H1 (cell line): ENCODE results near the gene KRT5. TPM values are rescaled to one million over a fixed set of nuclear protein-coding genes. Genes with fewer than 3 reads are reported as not detected.

Experiments used
- CTCF ChIA-PET: fragments of 300-600 bp; sonication (Branson Sonifier 250); formaldehyde crosslinking; loops from one replicate; lab custom pipeline; 2021; ENCODE audit not compliant: partially characterized antibody; lab: Charles Lee
- POLR2A ChIA-PET: fragments of 300-600 bp; sonication (Branson Sonifier 250); formaldehyde crosslinking; loops from one replicate; lab custom pipeline; 2021; ENCODE audit warnings: inconsistent platforms; ENCODE audit not compliant: partially characterized antibody; lab: Charles Lee
- DNase-seq, 2 experiments: peaks; one replicate each; pipeline versions ENCODE4 v3.0.0 to v3.0.0-alpha.2; 2010 to 2022; ENCODE audit warnings: low spot score in 2 of 2, low read depth in 1 of 2, mixed read lengths in 1 of 2
- FAIRE-seq: peaks from 2 replicates; lab custom pipeline; 2011; peaks lifted over from hg19 to GRCh38; lab: Jason Lieb, UNC
- H2AFZ ChIP-seq: 2 replicates; pipeline ENCODE4 v1.8.1; 2012; ENCODE audit warnings: low read length, inconsistent platforms
- H2AK5ac ChIP-seq: 2 replicates; pipeline ENCODE4 v1.6.1; 2013; ENCODE audit warnings: low read depth, low read length
- H2BK120ac ChIP-seq: replicated peaks from 2 replicates; pipeline ENCODE3; 2013; ENCODE audit warnings: low read depth, low read length, inconsistent platforms
- H2BK12ac ChIP-seq: 2 replicates; pipeline ENCODE4 v1.6.1; 2013; ENCODE audit warnings: low read depth, low read length
- H2BK15ac ChIP-seq: 2 replicates; pipeline ENCODE4 v1.6.1; 2013; ENCODE audit warnings: low read length
- H2BK20ac ChIP-seq: 2 replicates; pipeline ENCODE4 v1.6.1; 2013; ENCODE audit warnings: low read length
- H2BK5ac ChIP-seq: 2 replicates; pipeline ENCODE4 v1.6.1; 2013; ENCODE audit warnings: low read depth, low read length
- H3K14ac ChIP-seq: 2 replicates; pipeline ENCODE4 v1.6.1; 2013; ENCODE audit warnings: inconsistent platforms; ENCODE audit not compliant: insufficient read length
- H3K18ac ChIP-seq: 2 replicates; pipeline ENCODE4 v1.6.1; 2013; ENCODE audit warnings: low read length; ENCODE audit errors: extremely low read depth
- H3K23ac ChIP-seq: 2 replicates; pipeline ENCODE4 v1.6.1; 2013; ENCODE audit warnings: inconsistent platforms; ENCODE audit not compliant: insufficient read length
- H3K23me2 ChIP-seq: 2 replicates; pipeline ENCODE4 v1.6.1; 2013; ENCODE audit warnings: low read depth, low read length
- H3K27ac ChIP-seq: 2 replicates; pipeline ENCODE4 v1.6.1; 2011; ENCODE audit warnings: low read depth, low read length, inconsistent platforms
- H3K27me3 ChIP-seq, 4 experiments: replicated peaks in 1 of 4; 1 replicate in 1 of 4; 2 replicates in 3 of 4; pipeline versions ENCODE4 v1.6.1 to v1.8.1; 2011 to 2013; ENCODE audit warnings: low read length in 3 of 4, mild to moderate bottlenecking in 3 of 4, inconsistent platforms in 2 of 4, mixed read lengths in 2 of 4, moderate library complexity in 1 of 4; ENCODE audit not compliant: control insufficient read depth in 3 of 4, insufficient read depth in 3 of 4; ENCODE audit errors: extremely low read depth in 1 of 4
- H3K36me3 ChIP-seq, 4 experiments: 2 replicates each; pipeline versions ENCODE4 v1.6.1 to v1.8.1; 2011 to 2013; ENCODE audit warnings: mild to moderate bottlenecking in 4 of 4, low read length in 3 of 4, moderate library complexity in 2 of 4, control low read depth in 1 of 4, inconsistent platforms in 1 of 4; ENCODE audit not compliant: insufficient read depth in 4 of 4, control insufficient read depth in 2 of 4
- H3K4ac ChIP-seq: replicated peaks from 2 replicates; pipeline ENCODE3; 2013; ENCODE audit warnings: low read length, low read depth, mixed read lengths, inconsistent platforms; ENCODE audit not compliant: insufficient read length
- H3K4me1 ChIP-seq, 4 experiments: replicated peaks in 1 of 4; 1 replicate in 1 of 4; 2 replicates in 3 of 4; pipeline versions ENCODE4 v1.6.1 to v1.8.1; 2011 to 2013; ENCODE audit warnings: low read length in 3 of 4, inconsistent platforms in 2 of 4, mixed read lengths in 1 of 4; ENCODE audit not compliant: insufficient read depth in 4 of 4, control insufficient read depth in 3 of 4
- H3K4me2 ChIP-seq, 2 experiments: 2 replicates each; pipeline versions ENCODE4 v1.6.1 to v1.8.1; 2011 to 2013; ENCODE audit warnings: low read depth in 2 of 2, low read length in 2 of 2, control low read depth in 1 of 2, inconsistent platforms in 1 of 2, mild to moderate bottlenecking in 1 of 2; ENCODE audit not compliant: insufficient read depth in 1 of 2
- H3K4me3 ChIP-seq, 4 experiments: fragments of 200-600, 300-600 bp in 1 of 4; sonication (generic), shearing (Covaris generic), sonication (Bioruptor Twin) in 1 of 4; 2 replicates each; pipeline versions ENCODE4 v1.5.1 to v1.8.1; 2011 to 2016; ENCODE audit warnings: low read length in 4 of 4, low read depth in 3 of 4, control low read depth in 2 of 4, inconsistent platforms in 2 of 4, mild to moderate bottlenecking in 2 of 4, mixed read lengths in 1 of 4, moderate library complexity in 1 of 4; ENCODE audit not compliant: insufficient read depth in 2 of 4; ENCODE audit errors: extremely low read depth in 1 of 4
- H3K56ac ChIP-seq: replicated peaks from 2 replicates; pipeline ENCODE3; 2013; ENCODE audit warnings: low read depth, mild to moderate bottlenecking, mixed read lengths, low read length, inconsistent platforms; ENCODE audit not compliant: insufficient read length
- H3K79me1 ChIP-seq: 2 replicates; pipeline ENCODE4 v1.6.1; 2013; ENCODE audit warnings: low read depth, low read length, control low read depth
- H3K79me2 ChIP-seq, 2 experiments: 2 replicates each; pipeline versions ENCODE4 v1.6.1 to v1.8.1; 2012 to 2013; ENCODE audit warnings: low read length in 2 of 2, mild to moderate bottlenecking in 2 of 2, inconsistent platforms in 1 of 2; ENCODE audit not compliant: insufficient read depth in 2 of 2, control insufficient read depth in 1 of 2
- H3K9ac ChIP-seq, 4 experiments: replicated peaks in 1 of 4; 1 replicate in 1 of 4; 2 replicates in 3 of 4; pipeline versions ENCODE4 v1.6.1 to v1.8.1; 2011 to 2013; ENCODE audit warnings: low read depth in 3 of 4, low read length in 3 of 4, control low read depth in 2 of 4, mild to moderate bottlenecking in 2 of 4, moderate library complexity in 2 of 4, inconsistent platforms in 1 of 4; ENCODE audit errors: extremely low read depth in 1 of 4
- H3K9me3 ChIP-seq, 2 experiments: 2 replicates each; pipeline versions ENCODE4 v1.6.1 to v1.8.1; 2012 to 2013; ENCODE audit warnings: mild to moderate bottlenecking in 2 of 2, moderate library complexity in 2 of 2, control low read depth in 1 of 2, inconsistent platforms in 1 of 2, low read depth in 1 of 2, low read length in 1 of 2, mixed read lengths in 1 of 2; ENCODE audit not compliant: insufficient read depth in 2 of 2
- H4K20me1 ChIP-seq, 2 experiments: replicated peaks in 1 of 2; 2 replicates each; pipeline versions ENCODE3 to v1.8.1; 2011 to 2013; ENCODE audit warnings: inconsistent platforms in 2 of 2, low read length in 2 of 2, mild to moderate bottlenecking in 1 of 2; ENCODE audit not compliant: insufficient read depth in 2 of 2, control insufficient read depth in 1 of 2
- H4K5ac ChIP-seq: 2 replicates; pipeline ENCODE4 v1.6.1; 2013; ENCODE audit warnings: low read length, low read depth, mixed read lengths, inconsistent platforms; ENCODE audit not compliant: insufficient read length
- H4K8ac ChIP-seq: 2 replicates; pipeline ENCODE4 v1.8.0; 2013; ENCODE audit warnings: mild to moderate bottlenecking, moderate library complexity, low read length, inconsistent platforms; ENCODE audit not compliant: insufficient read depth; ENCODE audit errors: extremely low read depth
- H4K91ac ChIP-seq: replicated peaks from 2 replicates; pipeline ENCODE3; 2013; ENCODE audit warnings: low read length, mixed read lengths, inconsistent platforms; ENCODE audit not compliant: insufficient read length
- CREB1 ChIP-seq: IDR thresholded peaks from 2 replicates; pipeline ENCODE4 v1.6.1; 2012; ENCODE audit warnings: inconsistent platforms
- GTF2F1 ChIP-seq: IDR thresholded peaks from 2 replicates; pipeline ENCODE4 v1.6.1; 2012; ENCODE audit warnings: low read depth, low read length, improper control_type of control experiment, borderline replicate concordance
- MAFK ChIP-seq: IDR thresholded peaks from 2 replicates; pipeline ENCODE4 v1.6.1; 2012; ENCODE audit warnings: low read depth, mild to moderate bottlenecking, improper control_type of control experiment, low read length
- POU5F1 ChIP-seq: IDR thresholded peaks from 2 replicates; pipeline ENCODE4 v1.6.1; 2011; ENCODE audit warnings: low read depth, mild to moderate bottlenecking, low read length, moderate library complexity
- RAD21 ChIP-seq, 2 experiments: IDR thresholded peaks in 1 of 2; conservative IDR thresholded peaks in 1 of 2; 2 replicates each; pipeline ENCODE4 v1.6.1; 2011; ENCODE audit warnings: low read depth in 2 of 2, low read length in 2 of 2, improper control_type of control experiment in 1 of 2, inconsistent platforms in 1 of 2, mild to moderate bottlenecking in 1 of 2, moderate library complexity in 1 of 2
- SAP30 ChIP-seq: fragments of 300-600 bp; sonication (generic); IDR thresholded peaks from 2 replicates; pipeline ENCODE4 v1.7.1; 2012; ENCODE audit warnings: low read length, moderate library complexity, mild to moderate bottlenecking, inconsistent platforms; ENCODE audit not compliant: insufficient read depth, insufficient replicate concordance
- SIN3A ChIP-seq, 2 experiments: IDR thresholded peaks in 1 of 2; conservative IDR thresholded peaks in 1 of 2; 2 replicates each; pipeline ENCODE4 v1.6.1; 2011 to 2012; ENCODE audit warnings: low read length in 2 of 2, improper control_type of control experiment in 1 of 2, low read depth in 1 of 2, mild to moderate bottlenecking in 1 of 2
- SP2 ChIP-seq: IDR thresholded peaks from 2 replicates; pipeline ENCODE4 v1.6.1; 2012; ENCODE audit warnings: mild to moderate bottlenecking, low read length, inconsistent platforms
- YY1 ChIP-seq: IDR thresholded peaks from 2 replicates; pipeline ENCODE4 v1.6.1; 2011; ENCODE audit warnings: low read depth, mild to moderate bottlenecking, low read length
- WGBS, 2 experiments: shearing (Covaris generic) in 1 of 2; methylation state at CpG; one replicate each; pipeline versions ENCODE4 v1.1.6 to v1.1.7; 2013 to 2015; ENCODE audit warnings: low lambda C conversion rate in 2 of 2, mixed read lengths in 2 of 2, inconsistent platforms in 1 of 2, low coverage in 1 of 2, missing lambda C conversion rate in 1 of 2; ENCODE audit not compliant: insufficient replicate concordance in 2 of 2, insufficient coverage in 1 of 2, insufficient read length in 1 of 2; ENCODE audit errors: extremely low coverage in 1 of 2, missing lambda C conversion rate in 1 of 2; 5-methylcytosine and 5-hydroxymethylcytosine counted together
- polyA plus RNA-seq, 7 experiments: library from polyadenylated mRNA; depleted of rRNA in 3 of 7; stranded (reverse) in 5 of 7; unstranded in 2 of 7; fragments of >200 nt in 5 of 7; fragments of 200-250 nt in 2 of 7; gene quantifications; 1 replicate in 5 of 7; 2 replicates in 1 of 7; 4 replicates in 1 of 7; pipeline versions ENCODE4 v1.2.1 to v1.2.3, GENCODE V29; 2011 to 2013; ENCODE audit warnings: missing spikeins in 2 of 7, mixed read lengths in 2 of 7
- total RNA-seq: library from RNA; stranded (reverse); fragmentation: NEBNext Ultra II Directional; extraction: Animal tissue kit (Norgen Biotek cat#: 25700); gene quantifications from 2 replicates; pipeline ENCODE4 v1.2.1, GENCODE V29; 2021
- TF ChIP-seq, protein P1 (sequence below), 3 experiments: IDR thresholded peaks; 1 replicate in 2 of 3; 2 replicates in 1 of 3; pipeline versions ENCODE4 v1.5.1 to v1.6.1; 2011; ENCODE audit warnings: low read length in 3 of 3, mild to moderate bottlenecking in 3 of 3, inconsistent platforms in 2 of 3, low read depth in 1 of 3, moderate library complexity in 1 of 3; ENCODE audit not compliant: insufficient read depth in 1 of 3; ENCODE audit errors: control extremely low read depth in 1 of 3

KRT5 gene
- total and polyA plus RNA-seq, 2 of the 8 experiments (the other 6 are each of a cell fraction or from before 2014, with no cell fraction given): 0.18 TPM; not detected in 1

DNA sequence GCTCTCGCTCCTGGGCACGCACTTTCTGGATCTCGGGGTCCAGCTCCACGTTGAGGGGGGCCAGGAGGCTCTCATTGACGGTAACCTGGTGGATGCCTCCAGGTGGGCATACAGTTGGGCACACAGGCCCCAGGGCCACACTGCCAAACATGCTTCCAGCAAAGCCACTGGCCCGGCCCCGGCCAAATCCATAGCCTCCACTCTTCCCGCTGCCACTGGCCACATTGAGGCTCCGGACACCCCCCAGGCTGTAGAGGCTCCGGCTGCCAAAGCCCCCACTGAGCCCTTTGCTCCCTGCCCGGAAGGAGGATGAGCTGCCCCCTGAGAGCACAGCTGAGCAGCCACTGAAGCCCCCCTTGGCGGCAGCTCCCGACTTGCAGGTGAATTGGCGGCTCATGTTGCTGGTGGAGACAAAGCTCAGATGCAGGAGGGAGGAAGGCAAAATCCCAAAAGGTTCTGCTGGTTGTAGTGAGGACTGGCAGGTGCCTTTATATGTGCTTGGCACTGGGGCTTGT lies 32.5 kb upstream of the KRT5 start, which contains the start of gene KRT71:
Gene KRT71 (minus strand): TSS at position 465 of the 515 bp plus-strand sequence. CDS start 68 bp downstream, at position 397.
- WGBS, 2 experiments: 84% methylated on average over 13 of the region's 14 CpGs; no CpG with 5 or more reads in 1 of the 2 experiments
- H3K14ac ChIP-seq: no peak within 1 kb of the TSS
- H4K20me1 ChIP-seq: no peaks in the 10 kb centered on the region
- ChIA-PET POLR2A (interaction anchor here (0.7 kb wide), 1 partner anchor 9 kb away, joined by 3 read pairs; no protein-coding TSS in a partner anchor), CTCF (interaction anchor here (0.7 to 3.9 kb wide), 12 partner anchors 8 to 428 kb away, joined by 3 to 13 read pairs (median 4); no protein-coding TSS in a partner anchor)
- H3K9ac ChIP-seq: no peak within 1 kb of the TSS
- no peak within 1 kb of the TSS for H2BK15ac ChIP-seq
- H3K36me3 ChIP-seq: no peaks in the 10 kb centered on the region
- FAIRE-seq: no peak
- H3K4me1 ChIP-seq: no peaks in the 10 kb centered on the region
- H2BK20ac ChIP-seq: no peak within 1 kb of the TSS
- no peaks in the 10 kb centered on the region for H3K27me3 ChIP-seq
- H4K5ac ChIP-seq: no peak within 1 kb of the TSS
- no peak within 1 kb of the TSS for H2AFZ ChIP-seq
- no peak within 1 kb of the TSS for H4K91ac ChIP-seq
- no peaks in the 10 kb centered on the region for H3K9me3 ChIP-seq
- DNase-seq: no peak
- no peak within 1 kb of the TSS for H3K18ac ChIP-seq
- no peak within 1 kb of the TSS for H2BK12ac ChIP-seq
- H3K4me2 ChIP-seq: no peak within 1 kb of the TSS
- no peaks in the 10 kb centered on the region for H3K79me2 ChIP-seq
- H3K23me2 ChIP-seq: no peaks in the 10 kb centered on the region
- no peak within 1 kb of the TSS for H3K4ac ChIP-seq
- H2BK5ac ChIP-seq: no peak within 1 kb of the TSS
- no peak within 1 kb of the TSS for H3K27ac ChIP-seq
- H2AK5ac ChIP-seq: no peak within 1 kb of the TSS
- no peak within 1 kb of the TSS for H4K8ac ChIP-seq
- no peak within 1 kb of the TSS for H3K4me3 ChIP-seq
- no peak within 1 kb of the TSS for H2BK120ac ChIP-seq
- no peaks in the 10 kb centered on the region for H3K79me1 ChIP-seq
- H3K56ac ChIP-seq: no peak within 1 kb of the TSS
- H3K23ac ChIP-seq: no peak within 1 kb of the TSS
- no peak for TF ChIP-seq SP2
- TF ChIP-seq GTF2F1: no peak
- TF ChIP-seq YY1: no peak
- no peak for TF ChIP-seq MAFK
- no peak for TF ChIP-seq CREB1
- no peak for TF ChIP-seq SIN3A (conservative IDR thresholded peaks at IDR 0.05 in 1 of 2, IDR thresholded peaks at IDR 0.05 in 1 of 2; ENCODE audit: low read depth in 1 of 2, low read length in 2 of 2)
- TF ChIP-seq POU5F1: no peak
- TF ChIP-seq RAD21 (IDR thresholded peaks at IDR 0.05 in 1 of 2, conservative IDR thresholded peaks at IDR 0.05 in 1 of 2; ENCODE audit: low read depth in 2 of 2, low read length in 2 of 2): no peak
- TF ChIP-seq, protein P1, sequence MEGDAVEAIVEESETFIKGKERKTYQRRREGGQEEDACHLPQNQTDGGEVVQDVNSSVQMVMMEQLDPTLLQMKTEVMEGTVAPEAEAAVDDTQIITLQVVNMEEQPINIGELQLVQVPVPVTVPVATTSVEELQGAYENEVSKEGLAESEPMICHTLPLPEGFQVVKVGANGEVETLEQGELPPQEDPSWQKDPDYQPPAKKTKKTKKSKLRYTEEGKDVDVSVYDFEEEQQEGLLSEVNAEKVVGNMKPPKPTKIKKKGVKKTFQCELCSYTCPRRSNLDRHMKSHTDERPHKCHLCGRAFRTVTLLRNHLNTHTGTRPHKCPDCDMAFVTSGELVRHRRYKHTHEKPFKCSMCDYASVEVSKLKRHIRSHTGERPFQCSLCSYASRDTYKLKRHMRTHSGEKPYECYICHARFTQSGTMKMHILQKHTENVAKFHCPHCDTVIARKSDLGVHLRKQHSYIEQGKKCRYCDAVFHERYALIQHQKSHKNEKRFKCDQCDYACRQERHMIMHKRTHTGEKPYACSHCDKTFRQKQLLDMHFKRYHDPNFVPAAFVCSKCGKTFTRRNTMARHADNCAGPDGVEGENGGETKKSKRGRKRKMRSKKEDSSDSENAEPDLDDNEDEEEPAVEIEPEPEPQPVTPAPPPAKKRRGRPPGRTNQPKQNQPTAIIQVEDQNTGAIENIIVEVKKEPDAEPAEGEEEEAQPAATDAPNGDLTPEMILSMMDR (IDR thresholded peaks at IDR 0.05; ENCODE audit: control extremely low read depth in 1 of 3, insufficient read depth in 1 of 3, low read depth in 1 of 3, low read length in 3 of 3): no peak
- TF ChIP-seq SAP30: no peak
